Karpas-422 (cell line): ENCODE results near the gene ADAM22. TPM values are rescaled to one million over a fixed set of nuclear protein-coding genes. Genes with fewer than 3 reads are reported as not detected.
"Not testable (repeated sequence)": the region's sequence is repeated elsewhere in the genome, so short reads cannot be mapped to it uniquely, and the experiment has no call there.

Source experiments
- DNase-seq: peaks from one replicate; pipeline ENCODE4 v3.0.0-alpha.2; 2015
- H2AFZ ChIP-seq: fragments of 200-600 bp; sonication (generic); 2 replicates; pipeline ENCODE4 v1.6.1; 2014; ENCODE audit warnings: antibody characterized with exemption, low read length, mixed read lengths
- H3K27ac ChIP-seq: fragments of 200-600 bp; sonication (generic); 2 replicates; pipeline ENCODE4 v1.5.1; 2014; ENCODE audit warnings: mild to moderate bottlenecking, low read length, moderate library complexity
- H3K27me3 ChIP-seq: fragments of 200-600 bp; sonication (generic); 2 replicates; pipeline ENCODE4 v1.6.1; 2014; ENCODE audit warnings: low read length, mixed read lengths
- H3K36me3 ChIP-seq: fragments of 200-600 bp; sonication (generic); 2 replicates; pipeline ENCODE4 v1.6.1; 2014; ENCODE audit warnings: low read length, mixed read lengths; ENCODE audit not compliant: insufficient read depth
- H3K4me1 ChIP-seq: fragments of 200-600 bp; sonication (generic); 2 replicates; pipeline ENCODE4 v1.6.1; 2014; ENCODE audit warnings: mild to moderate bottlenecking, low read length, mixed read lengths
- H3K4me2 ChIP-seq: fragments of 200-600 bp; sonication (generic); 2 replicates; pipeline ENCODE4 v1.6.1; 2014; ENCODE audit warnings: low read length, low read depth, mild to moderate bottlenecking; ENCODE audit not compliant: poor library complexity, severe bottlenecking
- H3K4me3 ChIP-seq: fragments of 200-600 bp; sonication (generic); 2 replicates; pipeline ENCODE4 v1.5.1; 2014; ENCODE audit warnings: mild to moderate bottlenecking, antibody characterized with exemption, low read length, mixed read lengths
- H3K79me2 ChIP-seq: fragments of 200-600 bp; sonication (generic); 2 replicates; pipeline ENCODE4 v1.6.1; 2014; ENCODE audit warnings: mild to moderate bottlenecking, low read length, mixed read lengths
- H3K9ac ChIP-seq: fragments of 200-600 bp; sonication (generic); 2 replicates; pipeline ENCODE4 v1.6.0; 2014; ENCODE audit warnings: low read length
- H3K9me2 ChIP-seq: fragments of 200-600 bp; sonication (generic), shearing (Covaris generic); replicated peaks from 2 replicates; pipeline ENCODE4 v1.6.0; 2014; ENCODE audit warnings: mild to moderate bottlenecking, low read length, moderate library complexity; ENCODE audit not compliant: insufficient read depth
- H3K9me3 ChIP-seq: fragments of 300-700, 200-600 bp; sonication (generic); 2 replicates; pipeline ENCODE4 v1.6.1; 2014; ENCODE audit warnings: low read length, mixed read lengths
- H4K20me1 ChIP-seq: fragments of 200-600 bp; sonication (generic); 2 replicates; pipeline ENCODE4 v1.6.1; 2014; ENCODE audit warnings: mild to moderate bottlenecking, antibody characterized with exemption, low read length, low read depth; ENCODE audit not compliant: insufficient read depth
- total RNA-seq: library from RNA; depleted of rRNA; stranded (reverse); fragments of >200 nt; shearing (Covaris generic); gene quantifications from 2 replicates; pipeline ENCODE4 v1.2.3, GENCODE V29; 2014; ENCODE audit warnings: low replicate concordance

Gene ADAM22
- total RNA-seq, 1 experiment from 2014 or later: 6.1 TPM

DNA sequence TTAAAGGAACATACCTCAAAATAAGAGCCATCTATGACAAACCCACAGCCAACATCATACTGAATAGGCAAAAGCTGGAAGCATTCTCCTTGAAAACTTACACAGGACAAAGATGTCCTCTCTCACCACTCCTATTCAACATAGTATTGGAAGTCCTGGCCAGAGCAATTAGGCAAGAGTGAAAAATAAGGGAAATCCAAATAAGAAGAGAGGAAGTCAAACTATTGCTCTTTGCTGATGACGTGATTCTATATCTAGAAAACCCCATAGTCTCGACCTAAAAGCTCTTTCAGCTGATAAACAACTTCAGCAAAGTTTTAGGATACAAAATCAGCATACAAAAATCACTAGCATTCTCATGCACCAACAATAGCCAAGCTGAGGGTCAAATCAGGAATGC is 225.7 kb downstream of the ADAM22 start:
- H3K79me2 ChIP-seq, H3K36me3 ChIP-seq, DNase-seq, H3K9ac ChIP-seq, H2AFZ ChIP-seq, H3K4me2 ChIP-seq, H4K20me1 ChIP-seq, H3K9me2 ChIP-seq, H3K9me3 ChIP-seq, H3K4me3 ChIP-seq, H3K4me1 ChIP-seq, H3K27ac ChIP-seq, H3K27me3 ChIP-seq: not testable (repeated sequence)

DNA sequence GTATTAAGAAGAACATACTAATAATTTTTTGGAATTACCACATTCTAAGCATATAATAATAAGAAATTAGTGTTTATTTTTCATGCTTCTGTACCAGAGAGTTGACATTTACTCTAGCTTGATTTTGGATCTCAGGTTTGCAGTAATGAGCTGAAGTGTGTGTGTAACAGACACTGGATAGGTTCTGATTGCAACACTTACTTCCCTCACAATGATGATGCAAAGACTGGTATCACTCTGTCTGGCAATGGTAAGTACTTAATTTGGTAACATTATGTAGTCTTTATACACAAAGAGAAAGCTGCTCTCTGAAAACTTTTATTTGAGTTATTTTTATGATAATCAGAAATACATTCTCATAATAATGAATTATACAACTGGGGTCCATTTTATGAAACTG is 231.6 kb downstream of the ADAM22 start:
- Histone ChIP-seq H3K9ac (no peak overlapping the region), H3K36me3 (no peaks in the 10 kb centered on the region), H3K27ac (no peak overlapping the region), H3K9me3 (no peaks in the 10 kb centered on the region), H3K9me2 (no peaks in the 10 kb centered on the region), H3K4me1 (no peaks in the 10 kb centered on the region), H3K4me2 (no peak overlapping the region), H3K4me3 (no peak overlapping the region), H4K20me1 (no peaks in the 10 kb centered on the region), H3K79me2 (no peaks in the 10 kb centered on the region), H3K27me3 (no peaks in the 10 kb centered on the region), H2AFZ (no peak overlapping the region)
- no peak for DNase-seq

DNA sequence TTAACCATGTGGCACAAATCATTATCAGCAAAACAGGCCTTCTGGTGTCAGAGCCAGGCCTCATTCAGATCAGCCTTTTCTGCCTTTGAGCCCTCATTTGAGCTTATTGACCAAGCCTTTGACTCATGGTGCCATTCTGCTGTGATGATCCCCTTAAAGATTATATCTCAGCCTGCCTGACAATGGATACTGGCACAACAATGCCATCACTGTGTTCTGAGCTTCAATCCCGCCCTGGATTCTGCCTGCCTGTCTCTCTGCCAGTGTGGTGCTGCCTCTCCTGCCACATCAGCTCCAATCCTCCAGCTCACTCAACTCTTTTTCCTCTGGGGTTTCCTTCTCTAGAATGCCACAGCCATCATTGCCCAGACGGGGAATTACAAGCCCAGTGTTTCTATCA is 233.2 kb downstream of the ADAM22 start:
- Histone ChIP-seq H3K79me2 (no peaks in the 10 kb centered on the region), H3K9me2 (no peaks in the 10 kb centered on the region), H3K9ac (no peak overlapping the region), H2AFZ (no peak overlapping the region), H3K36me3 (no peaks in the 10 kb centered on the region), H3K4me2 (no peak overlapping the region), H3K27me3 (no peaks in the 10 kb centered on the region), H4K20me1 (no peaks in the 10 kb centered on the region), H3K4me1 (no peaks in the 10 kb centered on the region), H3K9me3 (no peaks in the 10 kb centered on the region), H3K4me3 (no peak overlapping the region), H3K27ac (no peak overlapping the region)
- DNase-seq: no peak

DNA sequence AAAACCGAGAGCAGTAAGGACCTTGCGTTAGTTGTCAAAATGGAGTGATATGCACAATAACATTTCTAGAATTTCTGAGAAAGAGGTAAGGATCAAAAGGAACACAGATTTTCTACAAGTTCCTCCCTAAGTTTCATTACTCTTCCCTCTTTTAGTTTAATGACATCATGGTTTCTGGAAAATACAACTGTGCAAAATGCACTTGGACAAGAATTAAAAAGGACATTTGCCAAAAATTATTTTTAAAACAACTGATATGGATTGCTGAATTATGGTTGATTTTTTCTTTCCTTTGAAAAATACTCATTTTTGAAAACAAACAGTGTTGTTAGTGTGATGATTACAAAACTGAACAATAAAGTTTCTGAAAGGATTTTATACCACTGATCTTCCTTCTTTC is 233.7 kb downstream of the ADAM22 start:
- H3K4me3 ChIP-seq: no peak overlapping the region
- DNase-seq: no peak
- H3K9me3 ChIP-seq: no peaks in the 10 kb centered on the region
- no peak overlapping the region for H3K27ac ChIP-seq
- H3K27me3 ChIP-seq: no peaks in the 10 kb centered on the region
- no peaks in the 10 kb centered on the region for H3K4me1 ChIP-seq
- no peak overlapping the region for H3K4me2 ChIP-seq
- H2AFZ ChIP-seq: no peak overlapping the region
- H3K79me2 ChIP-seq: no peaks in the 10 kb centered on the region
- no peaks in the 10 kb centered on the region for H4K20me1 ChIP-seq
- H3K9me2 ChIP-seq: no peaks in the 10 kb centered on the region
- no peaks in the 10 kb centered on the region for H3K36me3 ChIP-seq
- H3K9ac ChIP-seq: no peak overlapping the region

DNA sequence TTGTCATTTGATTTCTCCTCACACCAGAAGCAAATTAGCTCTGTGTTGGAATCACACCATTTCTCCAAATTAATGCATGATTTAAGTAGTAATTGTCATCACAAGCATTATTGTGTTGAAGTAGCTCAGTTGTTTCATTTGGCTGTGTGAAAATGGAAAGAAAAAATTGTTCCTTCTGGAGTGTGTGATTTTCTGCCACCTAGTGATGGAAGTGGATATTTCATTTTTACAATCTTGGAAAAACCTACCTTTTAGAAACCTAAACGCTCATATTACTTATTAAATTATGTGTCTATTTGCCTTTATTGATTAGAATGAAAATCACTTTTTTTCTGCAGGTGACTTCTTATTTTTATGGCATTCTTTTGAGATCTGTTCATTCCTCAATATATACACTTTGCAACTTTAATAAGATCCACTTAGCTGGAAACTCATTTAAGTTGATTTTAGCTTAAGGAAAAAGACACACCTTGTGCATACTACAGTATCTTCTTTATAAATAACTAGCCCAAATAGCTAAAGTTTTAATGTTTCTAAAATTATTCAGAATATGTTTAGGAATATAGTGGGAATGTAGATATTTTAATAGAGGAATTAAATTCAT is 235.8 kb downstream of the ADAM22 start:
- H3K4me1 ChIP-seq: no peaks in the 10 kb centered on the region
- H3K36me3 ChIP-seq: no peaks in the 10 kb centered on the region
- no peaks in the 10 kb centered on the region for H3K9me2 ChIP-seq
- no peak overlapping the region for H3K27ac ChIP-seq
- no peak overlapping the region for H3K4me3 ChIP-seq
- peak; percentile 46 for DNase-seq
- no peaks in the 10 kb centered on the region for H3K27me3 ChIP-seq
- H4K20me1 ChIP-seq: no peaks in the 10 kb centered on the region
- H3K4me2 ChIP-seq: no peak overlapping the region
- H3K9ac ChIP-seq: no peak overlapping the region
- H3K79me2 ChIP-seq: no peaks in the 10 kb centered on the region
- no peaks in the 10 kb centered on the region for H3K9me3 ChIP-seq
- no peak overlapping the region for H2AFZ ChIP-seq

DNA sequence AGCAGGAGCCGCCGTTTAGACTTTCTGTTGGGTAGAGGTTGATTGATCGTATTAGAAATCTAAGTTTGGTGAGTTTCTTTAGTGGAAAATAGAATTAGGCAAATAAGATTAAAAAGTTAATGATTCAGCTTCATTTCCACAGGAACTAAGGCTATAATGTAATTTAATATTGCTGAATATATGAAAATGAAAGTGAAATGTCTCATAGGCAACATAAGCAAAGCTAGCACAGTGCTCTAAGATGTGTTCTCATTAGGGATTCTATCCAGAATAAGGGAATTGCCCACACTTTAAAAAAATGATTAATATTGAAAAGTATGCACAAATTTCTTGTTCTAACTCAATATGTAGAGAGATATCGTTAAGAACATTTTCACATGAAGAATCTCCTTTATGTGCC is 238.8 kb downstream of the ADAM22 start:
- Histone ChIP-seq H2AFZ (no peak overlapping the region), H3K4me1 (no peaks in the 10 kb centered on the region), H3K79me2 (no peaks in the 10 kb centered on the region), H4K20me1 (no peaks in the 10 kb centered on the region), H3K9ac (no peak overlapping the region), H3K9me2 (no peaks in the 10 kb centered on the region), H3K4me3 (no peak overlapping the region), H3K27ac (no peak overlapping the region), H3K4me2 (no peak overlapping the region), H3K9me3 (no peaks in the 10 kb centered on the region), H3K27me3 (no peaks in the 10 kb centered on the region), H3K36me3 (no peaks in the 10 kb centered on the region)
- DNase-seq: no peak

DNA sequence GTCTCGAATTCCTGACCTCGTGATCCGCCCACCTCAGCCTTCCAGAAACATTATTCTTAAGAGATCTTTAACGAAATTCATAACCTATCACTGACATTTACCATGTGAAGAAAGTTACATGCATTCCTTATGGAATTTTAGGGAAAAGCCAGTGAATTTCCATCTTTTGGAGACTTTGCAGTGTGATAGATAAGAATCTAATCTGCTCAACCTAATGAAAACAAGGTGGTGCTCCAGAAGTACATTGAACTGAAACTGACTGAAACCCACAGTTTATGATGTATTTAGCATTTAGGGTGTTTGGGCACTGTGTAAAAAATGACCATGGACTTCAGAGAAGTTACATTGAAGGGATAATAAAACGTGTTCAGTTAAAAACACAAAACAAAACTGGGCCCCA is 242.1 kb downstream of the ADAM22 start:
- Histone ChIP-seq H3K4me2 (no peak overlapping the region), H3K4me1 (no peaks in the 10 kb centered on the region), H4K20me1 (no peaks in the 10 kb centered on the region), H3K9ac (no peak overlapping the region), H3K79me2 (no peaks in the 10 kb centered on the region), H2AFZ (no peak overlapping the region), H3K4me3 (no peak overlapping the region), H3K9me3 (no peaks in the 10 kb centered on the region), H3K9me2 (no peaks in the 10 kb centered on the region), H3K36me3 (no peaks in the 10 kb centered on the region), H3K27ac (no peak overlapping the region), H3K27me3 (no peaks in the 10 kb centered on the region)
- DNase-seq: no peak

DNA sequence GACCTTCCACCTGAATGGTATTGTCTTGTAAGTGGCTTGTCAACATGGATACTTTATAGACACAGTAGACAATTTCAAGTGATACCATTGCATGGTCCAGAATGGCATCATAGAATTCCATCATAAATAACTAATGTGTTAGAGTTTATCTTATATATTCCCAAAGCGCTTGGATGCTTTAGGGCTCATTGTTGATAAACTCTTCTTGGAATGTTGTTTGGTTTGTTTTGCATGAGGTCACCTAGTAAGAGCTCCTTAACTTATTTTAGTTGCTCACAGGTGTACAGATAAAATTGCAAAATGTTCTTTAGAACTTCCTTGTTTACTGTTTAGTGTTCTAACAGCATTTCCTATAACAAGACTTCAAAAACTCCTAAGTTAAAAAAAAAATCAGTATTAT is 249.0 kb downstream of the ADAM22 start:
- H3K4me2 ChIP-seq: no peak overlapping the region
- no peaks in the 10 kb centered on the region for H3K4me1 ChIP-seq
- no peaks in the 10 kb centered on the region for H4K20me1 ChIP-seq
- H3K36me3 ChIP-seq: no peaks in the 10 kb centered on the region
- no peaks in the 10 kb centered on the region for H3K79me2 ChIP-seq
- no peak overlapping the region for H3K27ac ChIP-seq
- H3K9me3 ChIP-seq: no peaks in the 10 kb centered on the region
- H3K4me3 ChIP-seq: no peak overlapping the region
- no peak overlapping the region for H2AFZ ChIP-seq
- no peak for DNase-seq
- no peak overlapping the region for H3K9ac ChIP-seq
- H3K9me2 ChIP-seq: no peaks in the 10 kb centered on the region
- no peaks in the 10 kb centered on the region for H3K27me3 ChIP-seq

DNA sequence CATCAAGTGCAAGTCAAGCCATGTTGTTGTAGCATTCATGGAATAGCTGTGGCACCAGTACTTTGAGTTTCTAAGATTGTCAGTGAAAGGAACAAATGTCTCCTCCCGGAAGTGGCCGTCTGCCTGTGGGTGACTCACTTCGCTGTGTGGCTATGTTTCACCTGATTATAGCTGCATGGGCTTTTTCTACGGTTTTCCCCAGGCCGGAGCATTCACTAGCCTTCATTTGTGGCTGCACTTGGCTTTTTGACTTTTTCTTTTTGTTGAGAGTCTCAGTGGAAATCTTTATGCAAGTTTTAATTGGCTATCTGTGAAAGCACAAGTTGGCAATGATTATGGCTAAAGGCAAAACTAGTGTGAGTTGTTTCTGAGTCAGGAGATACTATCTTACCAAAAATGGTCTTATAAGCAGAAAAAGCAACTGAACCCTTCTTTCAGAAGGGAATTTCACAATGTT is 250.8 kb downstream of the ADAM22 start:
- peak; percentile 38 for DNase-seq
- H3K9me2 ChIP-seq: no peaks in the 10 kb centered on the region
- no peaks in the 10 kb centered on the region for H3K79me2 ChIP-seq
- no peaks in the 10 kb centered on the region for H3K4me1 ChIP-seq
- H3K9ac ChIP-seq: no peak overlapping the region
- H3K27me3 ChIP-seq: no peaks in the 10 kb centered on the region
- H3K4me3 ChIP-seq: no peak overlapping the region
- no peaks in the 10 kb centered on the region for H3K36me3 ChIP-seq
- no peaks in the 10 kb centered on the region for H3K9me3 ChIP-seq
- H4K20me1 ChIP-seq: no peaks in the 10 kb centered on the region
- no peak overlapping the region for H3K4me2 ChIP-seq
- H2AFZ ChIP-seq: 0 out of 2 replicates have a peak overlapping the region, but pooled peaks have one; percentile 18
- no peak overlapping the region for H3K27ac ChIP-seq
